IMR-90 (cell line): Measurements from ENCODE around the gene ILK. TPM values are rescaled to one million over a fixed set of nuclear protein-coding genes. Genes with fewer than 3 reads are reported as not detected.

Source experiments
- ATAC-seq: fragments of 200-7000 bp; cut with Tn5 transposase; 2 replicates; pipeline ENCODE4 v1.9.1; 2020; ENCODE audit warnings: low read depth, mild to moderate bottlenecking, moderate library complexity
- BruUV-seq: library from RNA; stranded (reverse); fragments of 400-500 nt; replicated peaks from 2 replicates; lab custom pipeline; 2021; lab: Mats Ljungman, UMichigan
- CTCF ChIA-PET: fragments of 300-600 bp; formaldehyde crosslinking; extraction: SDS; loops from one replicate; lab custom pipeline; 2021; ENCODE audit warnings: antibody characterized with exemption; lab: Yijun Ruan, JAX
- POLR2A ChIA-PET: fragments of 300-600 bp; sonication (Branson Sonifier 250); formaldehyde crosslinking; loops from one replicate; lab custom pipeline; 2022; ENCODE audit warnings: antibody characterized with exemption; ENCODE audit not compliant: unreplicated experiment; lab: Charles Lee
- DNase-seq: peaks from one replicate; pipeline ENCODE4 v3.0.0; 2013
- H2AFZ ChIP-seq: replicated peaks from 2 replicates; pipeline ENCODE3; 2013; ENCODE audit warnings: low read length, mild to moderate bottlenecking; ENCODE audit not compliant: poor library complexity
- H2AK5ac ChIP-seq: 2 replicates; pipeline ENCODE4 v1.6.1; 2013; ENCODE audit warnings: low read depth, low read length, inconsistent platforms
- H2AK9ac ChIP-seq: replicated peaks from 2 replicates; pipeline ENCODE3; 2013; ENCODE audit warnings: mild to moderate bottlenecking, low read depth, low read length, moderate library complexity; ENCODE audit not compliant: poor library complexity
- H2BK120ac ChIP-seq: 2 replicates; pipeline ENCODE4 v1.6.1; 2013; ENCODE audit warnings: low read depth, low read length, inconsistent platforms
- H2BK15ac ChIP-seq: 3 replicates; pipeline ENCODE4 v1.6.1; 2013; ENCODE audit warnings: low read depth, low read length, inconsistent platforms
- H2BK20ac ChIP-seq: 2 replicates; pipeline ENCODE4 v1.6.1; 2013; ENCODE audit warnings: low read depth, mild to moderate bottlenecking, inconsistent platforms, low read length, moderate library complexity
- H2BK5ac ChIP-seq: 2 replicates; pipeline ENCODE4 v1.6.1; 2013; ENCODE audit warnings: mild to moderate bottlenecking, low read depth, low read length, inconsistent platforms; ENCODE audit not compliant: poor library complexity, severe bottlenecking
- H3K14ac ChIP-seq: replicated peaks from 2 replicates; pipeline ENCODE4 v1.6.1; 2013; ENCODE audit warnings: low read depth, low read length, inconsistent platforms
- H3K18ac ChIP-seq: 2 replicates; pipeline ENCODE4 v1.6.1; 2013; ENCODE audit warnings: low read depth, low read length, control low read depth
- H3K23ac ChIP-seq: 2 replicates; pipeline ENCODE4 v1.6.1; 2013; ENCODE audit warnings: low read depth, low read length, inconsistent platforms
- H3K27ac ChIP-seq: 2 replicates; pipeline ENCODE4 v1.5.1; 2013; ENCODE audit warnings: mild to moderate bottlenecking, control low read depth, low read length; ENCODE audit not compliant: insufficient read depth
- H3K27me3 ChIP-seq: 2 replicates; pipeline ENCODE4 v1.6.1; 2013; ENCODE audit warnings: low read length; ENCODE audit not compliant: control insufficient read depth, insufficient read depth
- H3K36me3 ChIP-seq: 2 replicates; pipeline ENCODE4 v1.6.1; 2013; ENCODE audit warnings: low read length, mixed read lengths; ENCODE audit not compliant: control insufficient read depth, insufficient read depth
- H3K4ac ChIP-seq: 2 replicates; pipeline ENCODE4 v1.6.1; 2013; ENCODE audit warnings: low read depth, low read length, inconsistent platforms
- H3K4me1 ChIP-seq: 2 replicates; pipeline ENCODE4 v1.6.1; 2013; ENCODE audit warnings: low read length, mixed read lengths; ENCODE audit not compliant: control insufficient read depth, insufficient read depth
- H3K4me2 ChIP-seq: 2 replicates; pipeline ENCODE4 v1.6.1; 2013; ENCODE audit warnings: low read depth, mild to moderate bottlenecking, control low read depth, low read length, moderate library complexity
- H3K4me3 ChIP-seq: 2 replicates; pipeline ENCODE4 v1.5.1; 2013; ENCODE audit warnings: low read depth, mild to moderate bottlenecking, control low read depth, low read length, moderate library complexity; ENCODE audit not compliant: insufficient read depth
- H3K56ac ChIP-seq: 2 replicates; pipeline ENCODE4 v1.6.1; 2013; ENCODE audit warnings: low read length, inconsistent platforms; ENCODE audit not compliant: insufficient read depth; ENCODE audit errors: extremely low read depth
- H3K79me1 ChIP-seq, 2 experiments: 2 replicates each; pipeline ENCODE4 v1.6.1; 2013; ENCODE audit warnings: low read length in 2 of 2, inconsistent platforms in 1 of 2, low read depth in 1 of 2
- H3K9ac ChIP-seq: 2 replicates; pipeline ENCODE4 v1.6.1; 2013; ENCODE audit warnings: low read depth, low read length, control low read depth
- H3K9me1 ChIP-seq: 2 replicates; pipeline ENCODE4 v1.6.1; 2013; ENCODE audit warnings: low read length, inconsistent platforms; ENCODE audit not compliant: insufficient read depth
- H3K9me3 ChIP-seq: 2 replicates; pipeline ENCODE4 v1.6.1; 2013; ENCODE audit warnings: low read length; ENCODE audit not compliant: control insufficient read depth, insufficient read depth
- H4K20me1 ChIP-seq: 2 replicates; pipeline ENCODE4 v1.6.1; 2013; ENCODE audit warnings: low read length, inconsistent platforms; ENCODE audit not compliant: insufficient read depth
- H4K5ac ChIP-seq: 2 replicates; pipeline ENCODE4 v1.6.1; 2013; ENCODE audit warnings: mild to moderate bottlenecking, low read depth, low read length, control low read depth
- H4K8ac ChIP-seq, 2 experiments: 2 replicates each; pipeline ENCODE4 v1.6.1; 2013; ENCODE audit warnings: low read depth in 2 of 2, low read length in 2 of 2, control low read depth in 1 of 2, inconsistent platforms in 1 of 2
- H4K91ac ChIP-seq: 2 replicates; pipeline ENCODE4 v1.6.1; 2013; ENCODE audit warnings: low read depth, low read length, inconsistent platforms; ENCODE audit not compliant: insufficient read depth
- CTCF ChIP-seq: conservative IDR thresholded peaks from 2 replicates; pipeline ENCODE4 v1.5.1; 2012; ENCODE audit warnings: mild to moderate bottlenecking, low read depth, low read length, improper control_type of control experiment
- WGBS, 2 experiments: methylation state at CpG; one replicate each; pipeline versions ENCODE4 v1.1.5 to v1.1.7; 2013; ENCODE audit warnings: missing lambda C conversion rate in 2 of 2; ENCODE audit not compliant: insufficient read length in 1 of 2; ENCODE audit errors: extremely low coverage in 2 of 2; 5-methylcytosine and 5-hydroxymethylcytosine counted together
- dilution Hi-C: fragments of 300-500 bp; cut with HindIII; formaldehyde crosslinking; loops from one replicate; pipeline ENCODE4 v1.14.3; 2018; ENCODE audit warnings: low sequenced_read_pairs; ENCODE audit not compliant: unreplicated experiment
- in situ Hi-C: fragments of 300-500 bp; cut with MboI; formaldehyde crosslinking; loops from 3 replicates; pipeline ENCODE4 v1.14.3; 2019; ENCODE audit warnings: low sequenced_read_pairs, inconsistent platforms, mixed read lengths
- intact Hi-C: fragments of 100-400 bp; cut with micrococcal nuclease; formaldehyde crosslinking; loops from 2 replicates; pipeline ENCODE4 v1.10.0; 2022
- polyA plus RNA-seq, 3 experiments: library from polyadenylated mRNA; depleted of rRNA; stranded (reverse); fragments of >200 nt; gene quantifications; 2 replicates each; pipeline ENCODE4 v1.2.3, GENCODE V29; 2012; ENCODE audit warnings: low replicate concordance in 1 of 3
- total RNA-seq: library from RNA; depleted of rRNA; stranded (reverse); fragments of >200 nt; gene quantifications from 2 replicates; pipeline ENCODE4 v1.2.3, GENCODE V29; 2012

ILK gene
- total and polyA plus RNA-seq, 2 of the 4 experiments (the other 2 are of a cell fraction), result 339 to 389 TPM

DNA sequence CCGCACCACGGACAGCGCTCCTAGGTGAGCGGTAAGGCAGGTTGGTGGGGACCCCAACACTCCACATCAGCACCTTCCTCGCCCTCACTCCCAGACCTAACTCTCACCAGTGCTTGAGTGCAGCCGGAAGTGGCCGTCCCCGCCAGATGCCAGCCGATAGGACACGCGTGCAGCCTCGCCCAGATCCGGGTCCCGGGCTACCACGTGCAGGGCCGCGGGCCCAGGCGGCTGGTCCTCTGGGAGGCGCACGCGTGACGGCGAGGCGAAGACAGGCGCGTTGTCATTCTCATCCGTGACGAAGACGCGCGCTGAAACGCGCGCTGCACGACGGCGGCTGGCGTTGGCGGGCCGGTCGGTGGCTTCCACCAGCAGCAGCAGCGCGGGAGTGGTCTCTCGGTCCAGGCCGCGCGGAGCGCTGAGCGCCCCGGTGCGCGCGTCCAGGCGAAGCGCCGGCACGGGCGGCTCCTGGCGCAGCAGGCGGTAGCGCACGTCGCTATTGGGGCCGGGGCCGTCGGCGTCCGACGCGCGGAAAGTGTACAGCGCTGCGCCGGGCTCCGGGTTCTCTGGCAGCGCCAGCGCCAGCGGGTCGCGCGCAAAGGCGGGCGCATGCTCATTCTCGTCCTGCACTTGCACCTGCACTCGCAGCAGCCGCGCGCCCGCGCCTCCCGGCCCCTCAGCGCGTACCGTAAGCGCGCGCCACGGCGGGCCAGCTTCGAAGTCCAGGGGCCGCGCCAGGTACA is 26.5 kb downstream of the ILK start:
- CTCF ChIA-PET, result no interaction called here
- Histone ChIP-seq H2AFZ (no peak overlapping the region), H3K79me1 (no peaks in the 10 kb centered on the region), H4K91ac (no peak overlapping the region), H3K4ac (no peak overlapping the region), H3K18ac (no peak overlapping the region), H2BK5ac (no peak overlapping the region), H2BK120ac (no peak overlapping the region), H3K4me1 (no peaks in the 10 kb centered on the region), H3K9ac (no peak overlapping the region), H3K9me3 (no peaks in the 10 kb centered on the region), H3K23ac (no peak overlapping the region), H3K14ac (no peak overlapping the region), H2AK9ac (no peak overlapping the region), H3K4me2 (no peak overlapping the region), H4K20me1 (no peaks in the 10 kb centered on the region), H2AK5ac (no peak overlapping the region), H3K4me3 (no peak overlapping the region), H2BK20ac (no peak overlapping the region), H3K27me3 (no peaks in the 10 kb centered on the region), H3K36me3 (peaks cover 70% of the 10 kb centered on the region), H4K8ac (no peak overlapping the region), H3K27ac (no peak overlapping the region), H3K9me1 (no peaks in the 10 kb centered on the region), H2BK15ac (no peak overlapping the region), H3K56ac (no peak overlapping the region), H4K5ac (no peak overlapping the region)
- DNase-seq, result no peak
- TF ChIP-seq CTCF, result no peak
- BruUV-seq, result no TSS peak
- intact Hi-C loops (no loop called here), dilution Hi-C loops (no loop called here), in situ Hi-C loops (no loop called here)
- POLR2A ChIA-PET, result no interaction called here
- ATAC-seq, result no peak
- 86% methylated on average over 64 of the region's 102 CpGs; no CpG with 5 or more reads in 1 of the 2 experiments for WGBS, 2 experiments
